A549 (cell line): ENCODE results near the gene GSG1L. TPM values are rescaled to one million over a fixed set of nuclear protein-coding genes. Genes with fewer than 3 reads are reported as not detected.

Experiments
- ATAC-seq, 2 experiments: fragments of 200-7000 bp in 1 of 2; fragments of >200 bp in 1 of 2; cut with Nextera tagmentation in 1 of 2; cut with Tn5 transposase in 1 of 2; 3 replicates each; pipeline versions ENCODE4 v1.8.0 to v1.9.1; 2018 to 2020; ENCODE audit warnings: mild to moderate bottlenecking in 1 of 2, moderate library complexity in 1 of 2
- CTCF ChIA-PET: fragments of 300-600 bp; sonication (Branson Sonifier 250); formaldehyde crosslinking; extraction: SDS; loops from one replicate; lab custom pipeline; 2021; ENCODE audit warnings: antibody characterized with exemption, inconsistent platforms; lab: Yijun Ruan, JAX
- POLR2A ChIA-PET: fragments of 350-600 bp; formaldehyde crosslinking; extraction: SDS; loops from one replicate; lab custom pipeline; 2021; ENCODE audit warnings: antibody characterized with exemption, inconsistent platforms; lab: Yijun Ruan, JAX
- DNase-seq, 2 experiments: peaks; one replicate each; pipeline versions ENCODE4 v3.0.0 to v3.0.0-alpha.2; 2011 to 2016; ENCODE audit warnings: low read depth in 1 of 2, low spot score in 1 of 2
- FAIRE-seq: peaks from 2 replicates; lab custom pipeline; 2011; peaks lifted over from hg19 to GRCh38; lab: Jason Lieb, UNC
- H3K27ac ChIP-seq, 2 experiments: fragments of >200 bp; sonication (Bioruptor Twin); formaldehyde crosslinking; 3 replicates each; pipeline ENCODE4 v1.5.1; 2016 to 2017
- H3K4me1 ChIP-seq: fragments of >200 bp; sonication (Bioruptor Twin); formaldehyde crosslinking; 3 replicates; pipeline ENCODE4 v1.6.1; 2016
- H3K4me2 ChIP-seq: fragments of >200 bp; sonication (Bioruptor Twin); formaldehyde crosslinking; 3 replicates; pipeline ENCODE4 v1.6.1; 2016
- H3K4me3 ChIP-seq: fragments of >200 bp; sonication (Bioruptor Twin); formaldehyde crosslinking; 3 replicates; pipeline ENCODE4 v1.5.1; 2016
- H3K9me3 ChIP-seq: fragments of >200 bp; sonication (Bioruptor Twin); formaldehyde crosslinking; 3 replicates; pipeline ENCODE4 v1.6.1; 2016
- ATOH8 ChIP-seq: fragments of 250-450 bp; sonication (Bioruptor Pico); IDR thresholded peaks from 2 replicates; pipeline ENCODE4 v1.5.0; 2020; ENCODE audit warnings: low read depth, mild to moderate bottlenecking, moderate library complexity
- BCL3 ChIP-seq: fragments of >200 bp; sonication (Bioruptor Twin); formaldehyde crosslinking; IDR thresholded peaks from 3 replicates; pipeline ENCODE4 v1.6.1; 2016
- CBX2 ChIP-seq: fragments of 200-600 bp; sonication (generic); IDR thresholded peaks from 2 replicates; pipeline ENCODE4 v1.6.1; 2016; ENCODE audit warnings: low read depth, mild to moderate bottlenecking, borderline replicate concordance
- E2F6 ChIP-seq: IDR thresholded peaks from 2 replicates; pipeline ENCODE4 v1.6.1; 2012; ENCODE audit warnings: low read depth, borderline replicate concordance
- ESRRA ChIP-seq: fragments of 150-350 bp; IDR thresholded peaks from 2 replicates; pipeline ENCODE4 v1.6.1; 2014; ENCODE audit warnings: mild to moderate bottlenecking, low read length, borderline replicate concordance
- FOSL2 ChIP-seq, 2 experiments: fragments of 450-650 bp in 1 of 2; fragments of >200 bp in 1 of 2; sonication (Bioruptor Twin) in 1 of 2; formaldehyde crosslinking; IDR thresholded peaks; 2 replicates each; pipeline versions ENCODE4 v1.5.0 to v1.6.1; 2016 to 2020; ENCODE audit warnings: mild to moderate bottlenecking in 1 of 2, moderate library complexity in 1 of 2
- HES2 ChIP-seq: fragments of >200 bp; sonication (Bioruptor Twin); formaldehyde crosslinking; IDR thresholded peaks from 2 replicates; pipeline ENCODE4 v1.6.1; 2016
- KDM5A ChIP-seq: fragments of 200-600 bp; sonication (generic); IDR thresholded peaks from 2 replicates; pipeline ENCODE4 v1.6.1; 2016; ENCODE audit warnings: antibody characterized with exemption, mild to moderate bottlenecking
- NFE2L2 ChIP-seq: fragments of 150-350 bp; conservative IDR thresholded peaks from 2 replicates; pipeline ENCODE4 v1.6.1; 2014; ENCODE audit warnings: low read length
- NPAS2 ChIP-seq: fragments of 250-450 bp; sonication (Bioruptor Pico); IDR thresholded peaks from 2 replicates; pipeline ENCODE4 v1.8.0; 2022; ENCODE audit warnings: mild to moderate bottlenecking, moderate library complexity, borderline replicate concordance
- PBX3 ChIP-seq: IDR thresholded peaks from 2 replicates; pipeline ENCODE4 v1.6.1; 2012
- PHF8 ChIP-seq: fragments of 200-600 bp; sonication (generic); IDR thresholded peaks from 2 replicates; pipeline ENCODE4 v1.6.1; 2016; ENCODE audit warnings: low read depth, mild to moderate bottlenecking, antibody characterized with exemption, moderate library complexity, borderline replicate concordance
- POLR2A ChIP-seq: IDR thresholded peaks from 2 replicates; pipeline ENCODE4 v1.6.1; 2012; ENCODE audit warnings: mild to moderate bottlenecking, low read length
- RAD21 ChIP-seq, 2 experiments: fragments of >200 bp in 1 of 2; sonication (Bioruptor Twin) in 1 of 2; formaldehyde crosslinking in 1 of 2; IDR thresholded peaks in 1 of 2; conservative IDR thresholded peaks in 1 of 2; 2 replicates in 1 of 2; 3 replicates in 1 of 2; pipeline ENCODE4 v1.6.1; 2012 to 2018; ENCODE audit warnings: inconsistent platforms in 1 of 2
- RCOR1 ChIP-seq: fragments of 150-350 bp; IDR thresholded peaks from 2 replicates; pipeline ENCODE4 v1.6.1; 2014; ENCODE audit warnings: antibody characterized with exemption, low read length, low read depth
- RNF2 ChIP-seq: fragments of 200-600 bp; sonication (generic); IDR thresholded peaks from 2 replicates; pipeline ENCODE4 v1.6.1; 2016; ENCODE audit warnings: low read depth, mild to moderate bottlenecking, antibody characterized with exemption, moderate library complexity, borderline replicate concordance
- SMC3 ChIP-seq: fragments of >200 bp; sonication (Bioruptor Twin); formaldehyde crosslinking; IDR thresholded peaks from 3 replicates; pipeline ENCODE4 v1.6.1; 2018; ENCODE audit warnings: inconsistent platforms
- ZC3H11A ChIP-seq: fragments of 450-650 bp; IDR thresholded peaks from 2 replicates; pipeline ENCODE4 v1.6.1; 2014; ENCODE audit warnings: antibody characterized with exemption, mild to moderate bottlenecking
- WGBS: methylation state at CpG from one replicate; pipeline ENCODE4 v1.1.6; 2017; ENCODE audit errors: missing lambda C conversion rate; 5-methylcytosine and 5-hydroxymethylcytosine counted together
- polyA plus RNA-seq, 4 experiments: library from polyadenylated mRNA; depleted of rRNA in 3 of 4; stranded (reverse); fragments of >200 nt; fragmentation: RNase III in 1 of 4; extraction: RNeasy Plus Mini Kit Qiagen cat#74134 plus additional on column Dnase treatment in 1 of 4; gene quantifications; 2 replicates in 3 of 4; 3 replicates in 1 of 4; pipeline ENCODE4 v1.2.3, GENCODE V29; 2011 to 2017

Gene GSG1L
- polyA plus RNA-seq, 2 of the 4 experiments (the other 2 are of a cell fraction), result not detected

GRCh38 chr16:28025631-28026030, 37.9 kb downstream of the GSG1L start:
- ChIA-PET POLR2A (no interaction called here), CTCF (interaction anchor here (1.1 kb wide), 1 partner anchor 45 kb away, joined by 3 read pairs; no protein-coding TSS in a partner anchor)
- no peak overlapping the region for H3K4me2 ChIP-seq
- FAIRE-seq (no peak), DNase-seq (no peak), ATAC-seq (peak in 1 of 2 experiments; percentile 23; a peak in 1 of 6 replicates)
- TF ChIP-seq E2F6 (no peak), FOSL2 (IDR thresholded peaks at IDR 0.05) (no peak), FOSL2 (CRISPR knock-in tag; IDR thresholded peaks at IDR 0.05) (no peak), RAD21 (conservative IDR thresholded peaks at IDR 0.05 in 1 of 2, IDR thresholded peaks at IDR 0.05 in 1 of 2) (no peak)
- H3K4me3 ChIP-seq, result no peak overlapping the region
- WGBS, result 38% methylated on average over 4 of the region's 4 CpGs
- H3K27ac ChIP-seq, result no peak overlapping the region
- no peaks in the 10 kb centered on the region for H3K4me1 ChIP-seq
- peaks cover 13% of the 10 kb centered on the region; the same call in 2 of the 3 replicates for H3K9me3 ChIP-seq

GRCh38 chr16:28019218-28019617, 44.3 kb downstream of the GSG1L start:
- Histone ChIP-seq H3K9me3 (peaks cover 19% of the 10 kb centered on the region; the same call in 2 of the 3 replicates), H3K27ac (no peak overlapping the region), H3K4me3 (no peak overlapping the region), H3K4me2 (no peak overlapping the region), H3K4me1 (no peaks in the 10 kb centered on the region)
- ChIA-PET CTCF (no interaction called here), POLR2A (no interaction called here)
- WGBS, result 8% methylated on average over 5 of the region's 5 CpGs
- FAIRE-seq (no peak), ATAC-seq (no peak), DNase-seq (no peak)
- TF ChIP-seq ATOH8 (CRISPR knock-in tag) (no peak), SMC3 (no peak), NPAS2 (CRISPR knock-in tag) (no peak), NFE2L2 (no peak), PHF8 (no peak), ZC3H11A (no peak), E2F6 (no peak), ESRRA (no peak), RAD21 (conservative IDR thresholded peaks at IDR 0.05 in 1 of 2, IDR thresholded peaks at IDR 0.05 in 1 of 2) (no peak), RNF2 (no peak)

- WGBS, result 27% methylated on average over 3 of the region's 3 CpGs
- FAIRE-seq (no peak), ATAC-seq (no peak), DNase-seq (no peak)
- no peak overlapping the region for H3K4me3 ChIP-seq
- ChIA-PET POLR2A (no interaction called here), CTCF (interaction anchor here (0.5 to 1.3 kb wide), 2 partner anchors 14 to 34 kb away, joined by 3 to 6 read pairs; no protein-coding TSS in a partner anchor)
- no peaks in the 10 kb centered on the region for H3K4me1 ChIP-seq
- H3K9me3 ChIP-seq, result peaks cover 3% of the 10 kb centered on the region; the same call in 1 of the 3 replicates
- H3K4me2 ChIP-seq, result no peak overlapping the region
- TF ChIP-seq E2F6 (no peak), HES2 (no peak), POLR2A (no peak), BCL3 (no peak), RCOR1 (no peak), PBX3 (no peak), NPAS2 (CRISPR knock-in tag) (no peak), CBX2 (no peak), KDM5A (no peak), NFE2L2 (no peak)
- no peak overlapping the region for H3K27ac ChIP-seq
Observed at GRCh38 chr16:28014851-28015250, 48.7 kb downstream of the GSG1L start.
